HepG2 (cell line): ENCODE results near the gene RFC1. TPM values are rescaled to one million over a fixed set of nuclear protein-coding genes. Genes with fewer than 3 reads are reported as not detected.
A peak's percentile ranks its signal among the peaks of the same experiment; 100 is the strongest.

Experiments used
- AGO2 ChIP-seq: fragments of 200-400 bp; formaldehyde crosslinking; optimal IDR thresholded peaks from 2 replicates; pipeline ENCODE3; 2017; ENCODE audit warnings: mild to moderate bottlenecking, low read depth, low read length, moderate library complexity
- ARNT ChIP-seq: fragments of 450-650 bp; IDR thresholded peaks from 2 replicates; pipeline ENCODE4 v1.6.1; 2017
- ATM ChIP-seq: fragments of 450-650 bp; IDR thresholded peaks from 2 replicates; pipeline ENCODE4 v1.7.1; 2017; ENCODE audit warnings: mild to moderate bottlenecking, borderline replicate concordance
- BHLHE40 ChIP-seq: IDR thresholded peaks from 2 replicates; pipeline ENCODE4 v1.6.1; 2011; ENCODE audit warnings: low read length, improper control_type of control experiment
- GFI1 ChIP-seq: sonication (generic); formaldehyde crosslinking; IDR thresholded peaks from 2 replicates; pipeline ENCODE4 v1.5.0; 2020; ENCODE audit warnings: missing genetic modification reagents, mild to moderate bottlenecking, borderline replicate concordance
- KDM5A ChIP-seq: fragments of 200-600 bp; sonication (generic); IDR thresholded peaks from 2 replicates; pipeline ENCODE4 v1.7.0; 2018; ENCODE audit warnings: antibody characterized with exemption, mild to moderate bottlenecking, low read length, borderline replicate concordance
- MED8 ChIP-seq: sonication (generic); formaldehyde crosslinking; IDR thresholded peaks from 2 replicates; pipeline ENCODE4 v1.8.1; 2023; ENCODE audit warnings: mild to moderate bottlenecking, missing genetic modification reagents; ENCODE audit not compliant: insufficient replicate concordance
- MTF2 ChIP-seq: sonication (generic); formaldehyde crosslinking; IDR thresholded peaks from 2 replicates; pipeline ENCODE4 v1.5.0; 2020; ENCODE audit warnings: missing genetic modification reagents, borderline replicate concordance
- NCOA5 ChIP-seq: sonication (generic); formaldehyde crosslinking; IDR thresholded peaks from 2 replicates; pipeline ENCODE4 v1.4.0; 2020; ENCODE audit warnings: missing genetic modification reagents
- NR2C2 ChIP-seq: sonication (generic); formaldehyde crosslinking; IDR thresholded peaks from 2 replicates; pipeline ENCODE4 v1.4.0; 2020; ENCODE audit warnings: missing genetic modification reagents, mild to moderate bottlenecking, moderate library complexity, borderline replicate concordance
- NR2F1 ChIP-seq, 2 experiments: fragments of 450-650 bp in 1 of 2; formaldehyde crosslinking in 1 of 2; IDR thresholded peaks; 2 replicates each; pipeline versions ENCODE4 v1.5.0 to v1.6.1; 2016 to 2020; ENCODE audit warnings: mild to moderate bottlenecking in 1 of 2, missing compliant biosample characterization in 1 of 2, missing genetic modification reagents in 1 of 2, moderate library complexity in 1 of 2
- ZNF343 ChIP-seq: sonication (generic); formaldehyde crosslinking; IDR thresholded peaks from 2 replicates; pipeline ENCODE4 v1.4.0; 2020; ENCODE audit warnings: mild to moderate bottlenecking, missing genetic modification reagents
- ZNF510 ChIP-seq: sonication (generic); formaldehyde crosslinking; IDR thresholded peaks from 2 replicates; pipeline ENCODE4 v1.4.0; 2020; ENCODE audit warnings: low read depth, mild to moderate bottlenecking, missing genetic modification reagents
- ZNF563 ChIP-seq: sonication (generic); formaldehyde crosslinking; IDR thresholded peaks from 2 replicates; pipeline ENCODE4 v1.8.0; 2022; ENCODE audit warnings: mild to moderate bottlenecking, moderate library complexity, missing genetic modification reagents
- ZNF788 ChIP-seq: sonication (generic); formaldehyde crosslinking; IDR thresholded peaks from 2 replicates; pipeline ENCODE4 v1.5.0; 2020; ENCODE audit warnings: mild to moderate bottlenecking, missing genetic modification reagents, borderline replicate concordance
- ZSCAN20 ChIP-seq: sonication (generic); formaldehyde crosslinking; IDR thresholded peaks from 2 replicates; pipeline ENCODE4 v1.4.0; 2020; ENCODE audit warnings: missing genetic modification reagents, mild to moderate bottlenecking, borderline replicate concordance
- polyA plus RNA-seq, 8 experiments: library from polyadenylated mRNA; depleted of rRNA in 3 of 8; stranded (reverse) in 7 of 8; unstranded in 1 of 8; fragments of >200 nt; fragmentation: Illumina TruSeq in 4 of 8; extraction: Trizol in 4 of 8; gene quantifications; 2 replicates each; pipeline versions ENCODE4 v1.2.1 to v1.2.3, GENCODE V29; 2011 to 2016; ENCODE audit warnings: low read depth in 4 of 8, missing spikeins in 1 of 8, mixed read lengths in 1 of 8; ENCODE audit not compliant: insufficient read depth in 1 of 8
- total RNA-seq, 5 experiments: library from RNA; depleted of rRNA; stranded (reverse); fragments of >200 nt; fragmentation: Illumina TruSeq; extraction: Trizol; gene quantifications; 2 replicates each; pipeline ENCODE4 v1.2.3, GENCODE V29; 2016; ENCODE audit warnings: low read depth in 1 of 5
- TF ChIP-seq, protein P1 (sequence below): sonication (generic); formaldehyde crosslinking; IDR thresholded peaks from 2 replicates; pipeline ENCODE4 v1.8.0; 2023; ENCODE audit warnings: mild to moderate bottlenecking, missing genetic modification reagents
- TF ChIP-seq, protein P2 (sequence below): sonication (generic); formaldehyde crosslinking; IDR thresholded peaks from 2 replicates; pipeline ENCODE4 v1.5.0; 2020; ENCODE audit warnings: missing genetic modification reagents, mild to moderate bottlenecking, borderline replicate concordance
- TF ChIP-seq, protein P3 (sequence below): sonication (generic); formaldehyde crosslinking; conservative IDR thresholded peaks from 2 replicates; pipeline ENCODE4 v1.8.0; 2022; ENCODE audit warnings: mild to moderate bottlenecking, moderate library complexity, missing genetic modification reagents
- TF ChIP-seq, protein P4 (sequence below): sonication (generic); formaldehyde crosslinking; IDR thresholded peaks from 2 replicates; pipeline ENCODE4 v1.5.1; 2020; ENCODE audit warnings: mild to moderate bottlenecking, missing genetic modification reagents, borderline replicate concordance
- TF ChIP-seq, protein P5 (sequence below): sonication (generic); formaldehyde crosslinking; IDR thresholded peaks from 2 replicates; pipeline ENCODE4 v1.8.1; 2023; ENCODE audit warnings: missing genetic modification reagents, mild to moderate bottlenecking, borderline replicate concordance

The RFC1 gene
- total and polyA plus RNA-seq, 2 of the 13 experiments (the other 11 are each of a cell fraction or from before 2014, with no cell fraction given), result 15.9 to 78.8 TPM

DNA sequence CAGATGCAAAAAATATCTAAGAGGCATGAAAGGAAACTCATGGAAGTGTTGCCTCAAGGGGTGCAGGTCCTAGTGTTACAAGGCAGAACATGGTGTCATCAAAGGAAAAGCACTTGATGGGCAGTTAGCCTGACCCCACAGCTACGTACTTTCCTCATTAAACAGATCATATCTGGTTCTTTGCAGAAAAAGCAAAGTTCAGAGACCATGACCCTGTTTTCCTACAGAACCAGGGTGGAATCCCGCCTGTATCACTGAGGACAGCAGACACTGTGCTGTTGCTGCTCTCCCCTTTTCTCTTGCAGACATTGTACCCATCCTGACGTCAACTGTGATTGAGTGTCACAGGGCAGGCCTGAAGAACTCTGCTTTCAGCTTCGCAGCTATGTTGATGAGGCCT, 91.7 kb downstream of the RFC1 start (continued):
- TF ChIP-seq ATM, result no peak
- no peak for TF ChIP-seq MED8 (CRISPR knock-in tag)
- TF ChIP-seq ZNF788 (CRISPR knock-in tag), result peak; percentile 29; the same call in 1 of the 2 replicates
- no peak for TF ChIP-seq NCOA5
- TF ChIP-seq, protein P1, sequence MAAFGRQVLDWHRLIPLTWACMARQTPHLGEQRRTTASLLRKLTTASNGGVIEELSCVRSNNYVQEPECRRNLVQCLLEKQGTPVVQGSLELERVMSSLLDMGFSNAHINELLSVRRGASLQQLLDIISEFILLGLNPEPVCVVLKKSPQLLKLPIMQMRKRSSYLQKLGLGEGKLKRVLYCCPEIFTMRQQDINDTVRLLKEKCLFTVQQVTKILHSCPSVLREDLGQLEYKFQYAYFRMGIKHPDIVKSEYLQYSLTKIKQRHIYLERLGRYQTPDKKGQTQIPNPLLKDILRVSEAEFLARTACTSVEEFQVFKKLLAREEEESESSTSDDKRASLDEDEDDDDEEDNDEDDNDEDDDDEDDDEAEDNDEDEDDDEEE (CRISPR knock-in tag), result no peak
- TF ChIP-seq NR2C2 (CRISPR knock-in tag), result peak; percentile 65; the same call in 1 of the 2 replicates
- TF ChIP-seq, protein P2, sequence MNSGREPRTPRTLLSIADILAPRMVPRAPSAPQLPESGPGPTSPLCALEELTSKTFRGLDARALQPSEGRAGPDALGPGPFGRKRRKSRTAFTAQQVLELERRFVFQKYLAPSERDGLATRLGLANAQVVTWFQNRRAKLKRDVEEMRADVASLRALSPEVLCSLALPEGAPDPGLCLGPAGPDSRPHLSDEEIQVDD (CRISPR knock-in tag), result no peak
- TF ChIP-seq, protein P3, sequence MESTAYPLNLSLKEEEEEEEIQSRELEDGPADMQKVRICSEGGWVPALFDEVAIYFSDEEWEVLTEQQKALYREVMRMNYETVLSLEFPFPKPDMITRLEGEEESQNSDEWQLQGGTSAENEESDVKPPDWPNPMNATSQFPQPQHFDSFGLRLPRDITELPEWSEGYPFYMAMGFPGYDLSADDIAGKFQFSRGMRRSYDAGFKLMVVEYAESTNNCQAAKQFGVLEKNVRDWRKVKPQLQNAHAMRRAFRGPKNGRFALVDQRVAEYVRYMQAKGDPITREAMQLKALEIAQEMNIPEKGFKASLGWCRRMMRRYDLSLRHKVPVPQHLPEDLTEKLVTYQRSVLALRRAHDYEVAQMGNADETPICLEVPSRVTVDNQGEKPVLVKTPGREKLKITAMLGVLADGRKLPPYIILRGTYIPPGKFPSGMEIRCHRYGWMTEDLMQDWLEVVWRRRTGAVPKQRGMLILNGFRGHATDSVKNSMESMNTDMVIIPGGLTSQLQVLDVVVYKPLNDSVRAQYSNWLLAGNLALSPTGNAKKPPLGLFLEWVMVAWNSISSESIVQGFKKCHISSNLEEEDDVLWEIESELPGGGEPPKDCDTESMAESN (CRISPR knock-in tag), result no peak
- TF ChIP-seq ARNT, result no peak
- TF ChIP-seq ZNF563 (CRISPR knock-in tag), result no peak
- peak in 1 of 2 experiments; percentile 11; a peak in 1 of 4 replicates for TF ChIP-seq NR2F1 (CRISPR knock-in tag; IDR thresholded peaks at IDR 0.05)
- TF ChIP-seq, protein P4, sequence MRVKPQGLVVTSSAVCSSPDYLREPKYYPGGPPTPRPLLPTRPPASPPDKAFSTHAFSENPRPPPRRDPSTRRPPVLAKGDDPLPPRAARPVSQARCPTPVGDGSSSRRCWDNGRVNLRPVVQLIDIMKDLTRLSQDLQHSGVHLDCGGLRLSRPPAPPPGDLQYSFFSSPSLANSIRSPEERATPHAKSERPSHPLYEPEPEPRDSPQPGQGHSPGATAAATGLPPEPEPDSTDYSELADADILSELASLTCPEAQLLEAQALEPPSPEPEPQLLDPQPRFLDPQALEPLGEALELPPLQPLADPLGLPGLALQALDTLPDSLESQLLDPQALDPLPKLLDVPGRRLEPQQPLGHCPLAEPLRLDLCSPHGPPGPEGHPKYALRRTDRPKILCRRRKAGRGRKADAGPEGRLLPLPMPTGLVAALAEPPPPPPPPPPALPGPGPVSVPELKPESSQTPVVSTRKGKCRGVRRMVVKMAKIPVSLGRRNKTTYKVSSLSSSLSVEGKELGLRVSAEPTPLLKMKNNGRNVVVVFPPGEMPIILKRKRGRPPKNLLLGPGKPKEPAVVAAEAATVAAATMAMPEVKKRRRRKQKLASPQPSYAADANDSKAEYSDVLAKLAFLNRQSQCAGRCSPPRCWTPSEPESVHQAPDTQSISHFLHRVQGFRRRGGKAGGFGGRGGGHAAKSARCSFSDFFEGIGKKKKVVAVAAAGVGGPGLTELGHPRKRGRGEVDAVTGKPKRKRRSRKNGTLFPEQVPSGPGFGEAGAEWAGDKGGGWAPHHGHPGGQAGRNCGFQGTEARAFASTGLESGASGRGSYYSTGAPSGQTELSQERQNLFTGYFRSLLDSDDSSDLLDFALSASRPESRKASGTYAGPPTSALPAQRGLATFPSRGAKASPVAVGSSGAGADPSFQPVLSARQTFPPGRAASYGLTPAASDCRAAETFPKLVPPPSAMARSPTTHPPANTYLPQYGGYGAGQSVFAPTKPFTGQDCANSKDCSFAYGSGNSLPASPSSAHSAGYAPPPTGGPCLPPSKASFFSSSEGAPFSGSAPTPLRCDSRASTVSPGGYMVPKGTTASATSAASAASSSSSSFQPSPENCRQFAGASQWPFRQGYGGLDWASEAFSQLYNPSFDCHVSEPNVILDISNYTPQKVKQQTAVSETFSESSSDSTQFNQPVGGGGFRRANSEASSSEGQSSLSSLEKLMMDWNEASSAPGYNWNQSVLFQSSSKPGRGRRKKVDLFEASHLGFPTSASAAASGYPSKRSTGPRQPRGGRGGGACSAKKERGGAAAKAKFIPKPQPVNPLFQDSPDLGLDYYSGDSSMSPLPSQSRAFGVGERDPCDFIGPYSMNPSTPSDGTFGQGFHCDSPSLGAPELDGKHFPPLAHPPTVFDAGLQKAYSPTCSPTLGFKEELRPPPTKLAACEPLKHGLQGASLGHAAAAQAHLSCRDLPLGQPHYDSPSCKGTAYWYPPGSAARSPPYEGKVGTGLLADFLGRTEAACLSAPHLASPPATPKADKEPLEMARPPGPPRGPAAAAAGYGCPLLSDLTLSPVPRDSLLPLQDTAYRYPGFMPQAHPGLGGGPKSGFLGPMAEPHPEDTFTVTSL (CRISPR knock-in tag), result no peak
- no peak for TF ChIP-seq ZSCAN20 (CRISPR knock-in tag)
- TF ChIP-seq KDM5A, result no peak
- TF ChIP-seq, protein P5, sequence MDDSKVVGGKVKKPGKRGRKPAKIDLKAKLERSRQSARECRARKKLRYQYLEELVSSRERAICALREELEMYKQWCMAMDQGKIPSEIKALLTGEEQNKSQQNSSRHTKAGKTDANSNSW, result no peak
- peak; percentile 77; the same call in 1 of the 2 replicates for TF ChIP-seq GFI1 (CRISPR knock-in tag)
- no peak for TF ChIP-seq BHLHE40
- TF ChIP-seq ZNF343 (CRISPR knock-in tag), result no peak
- no peak for TF ChIP-seq ZNF510
- TF ChIP-seq AGO2, result no peak
- no peak for TF ChIP-seq MTF2 (CRISPR knock-in tag)
